ENCODE results near the gene ELMO2.

- no peak for TF ChIP-seq MAX (IDR thresholded peaks at IDR 0.05)
- no peak for TF ChIP-seq FOXM1 (IDR thresholded peaks at IDR 0.05; ENCODE audit: borderline replicate concordance, low read depth)
- TF ChIP-seq TEAD4 (IDR thresholded peaks at IDR 0.05): no peak
- TF ChIP-seq RAD21 (IDR thresholded peaks at IDR 0.05; ENCODE audit: low read depth): no peak
- TF ChIP-seq EP300 (IDR thresholded peaks at IDR 0.05; ENCODE audit: borderline replicate concordance): no peak
- no peak for TF ChIP-seq REST (IDR thresholded peaks at IDR 0.05; ENCODE audit: low read depth)
- no peak for TF ChIP-seq TAF1 (IDR thresholded peaks at IDR 0.05; ENCODE audit: low read depth)
- no peak for TF ChIP-seq CEBPB (IDR thresholded peaks at IDR 0.05)
- TF ChIP-seq CREB1 (IDR thresholded peaks at IDR 0.05; ENCODE audit: low read depth): no peak
- TF ChIP-seq EGR1 (IDR thresholded peaks at IDR 0.05): no peak
Observed at GRCh38 chr20:46361811-46362210, 44.6 kb downstream of the ELMO2 start.

All from Ishikawa (cell line).